Keratinocyte (primary cell): Measurements from ENCODE around the gene ELMOD2. TPM values are rescaled to one million over a fixed set of nuclear protein-coding genes. Genes with fewer than 3 reads are reported as not detected.

ENCODE experiments used
- DNase-seq: peaks from one replicate; pipeline ENCODE4 v3.0.0-alpha.2; 2011; ENCODE audit warnings: low read depth, missing footprints, low spot score
- FAIRE-seq: peaks from 2 replicates; lab custom pipeline; 2011; peaks lifted over from hg19 to GRCh38; lab: Jason Lieb, UNC
- H2AFZ ChIP-seq: 2 replicates; pipeline ENCODE4 v1.6.0; 2012; ENCODE audit warnings: low read length, control low read depth, inconsistent platforms; ENCODE audit not compliant: control insufficient read depth
- H3K27ac ChIP-seq: 2 replicates; pipeline ENCODE4 v1.5.1; 2011; ENCODE audit warnings: low read length; ENCODE audit not compliant: control insufficient read depth, insufficient read depth
- H3K27me3 ChIP-seq: 3 replicates; pipeline ENCODE4 v1.6.0; 2011; ENCODE audit warnings: low read length; ENCODE audit not compliant: control insufficient read depth, insufficient read depth; ENCODE audit errors: extremely low read depth
- H3K36me3 ChIP-seq, 2 experiments: 2 replicates in 1 of 2; 3 replicates in 1 of 2; pipeline ENCODE4 v1.5.1; 2011; ENCODE audit warnings: low read length in 2 of 2, mild to moderate bottlenecking in 1 of 2; ENCODE audit not compliant: control insufficient read depth in 2 of 2, insufficient read depth in 2 of 2; ENCODE audit errors: extremely low read depth in 1 of 2
- H3K4me1 ChIP-seq: 3 replicates; pipeline ENCODE4 v1.5.1; 2011; ENCODE audit warnings: low read length; ENCODE audit not compliant: control insufficient read depth, insufficient read depth; ENCODE audit errors: extremely low read depth
- H3K4me2 ChIP-seq: 3 replicates; pipeline ENCODE4 v1.6.0; 2011; ENCODE audit warnings: low read depth, low read length; ENCODE audit not compliant: control insufficient read depth, insufficient read depth; ENCODE audit errors: extremely low read depth
- H3K4me3 ChIP-seq, 3 experiments: fragments of 200-600 bp in 1 of 3; sonication (generic) in 1 of 3; 2 replicates in 2 of 3; 3 replicates in 1 of 3; pipeline ENCODE4 v1.5.1; 2011 to 2016; ENCODE audit warnings: low read length in 3 of 3, mild to moderate bottlenecking in 3 of 3, control low read depth in 2 of 3, inconsistent platforms in 1 of 3, low read depth in 1 of 3, mixed read lengths in 1 of 3, mixed run types in 1 of 3, moderate library complexity in 1 of 3; ENCODE audit not compliant: control insufficient read depth in 2 of 3, insufficient read depth in 2 of 3; ENCODE audit errors: extremely low read depth in 1 of 3
- H3K79me2 ChIP-seq: 2 replicates; pipeline ENCODE4 v1.6.0; 2012; ENCODE audit warnings: low read length; ENCODE audit not compliant: control insufficient read depth, insufficient read depth
- H3K9ac ChIP-seq: 3 replicates; pipeline ENCODE4 v1.6.0; 2011; ENCODE audit warnings: low read length; ENCODE audit not compliant: control insufficient read depth, insufficient read depth; ENCODE audit errors: extremely low read depth
- H3K9me1 ChIP-seq: 3 replicates; pipeline ENCODE4 v1.6.0; 2011; ENCODE audit warnings: low read length; ENCODE audit not compliant: control insufficient read depth, insufficient read depth; ENCODE audit errors: extremely low read depth
- H3K9me3 ChIP-seq: 2 replicates; pipeline ENCODE4 v1.5.1; 2012; ENCODE audit warnings: low read depth, low read length; ENCODE audit not compliant: control insufficient read depth
- H4K20me1 ChIP-seq: 3 replicates; pipeline ENCODE4 v1.6.0; 2011; ENCODE audit warnings: low read length; ENCODE audit not compliant: control insufficient read depth, insufficient read depth; ENCODE audit errors: extremely low read depth
- CTCF ChIP-seq, 3 experiments: IDR thresholded peaks in 1 of 3; conservative IDR thresholded peaks in 1 of 3; optimal IDR thresholded peaks in 1 of 3; 2 replicates in 2 of 3; 3 replicates in 1 of 3; pipeline versions ENCODE3 to v1.5.1; 2011; ENCODE audit warnings: low read length in 3 of 3, mild to moderate bottlenecking in 3 of 3, moderate library complexity in 2 of 3, control low read depth in 1 of 3, inconsistent platforms in 1 of 3; ENCODE audit not compliant: insufficient read depth in 2 of 3; ENCODE audit errors: extremely low read depth in 1 of 3
- EZH2 ChIP-seq: IDR thresholded peaks from one replicate; pipeline ENCODE4 v1.6.1; 2012; ENCODE audit warnings: inconsistent platforms, mild to moderate bottlenecking, low read length, moderate library complexity
- dilution Hi-C: fragments of 300-500 bp; cut with MboI; formaldehyde crosslinking; loops from one replicate; pipeline ENCODE4 v1.7.0; 2020; ENCODE audit warnings: low sequenced_read_pairs; ENCODE audit not compliant: extremely low pct_ligation_motif_present
- polyA plus RNA-seq, 5 experiments: library from polyadenylated mRNA; depleted of rRNA in 3 of 5; stranded (reverse) in 3 of 5; stranded (forward) in 1 of 5; unstranded in 1 of 5; fragments of >200 nt; gene quantifications; 1 replicate in 1 of 5; 2 replicates in 3 of 5; 3 replicates in 1 of 5; pipeline versions ENCODE4 v1.2.1 to v1.2.3, GENCODE V29; 2011 to 2012; ENCODE audit warnings: missing spikeins in 2 of 5, low read depth in 1 of 5, low replicate concordance in 1 of 5
- small RNA-seq, 3 experiments: library from RNA; depleted of rRNA; stranded (forward); fragments of <200 nt; gene quantifications; one replicate each; pipeline ENCODE3, GENCODE V24; 2012; ENCODE audit warnings: low read depth in 3 of 3, low replicate concordance in 1 of 3; ENCODE audit not compliant: insufficient read length in 3 of 3

The ELMOD2 gene
- polyA plus RNA-seq, 1 donor (not counting 4 experiments of a cell fraction or from before 2014, with no cell fraction given): 21.9 TPM

GRCh38 chr4:140602714-140603113 lies 78.7 kb downstream of the ELMOD2 start:
- Histone ChIP-seq H3K9ac (no peak overlapping the region), H2AFZ (no peak overlapping the region), H3K27me3 (no peaks in the 10 kb centered on the region), H3K36me3 (no peaks in the 10 kb centered on the region), H3K27ac (no peak overlapping the region), H3K4me3 (no peak overlapping the region), H3K79me2 (no peaks in the 10 kb centered on the region), H3K9me3 (no peaks in the 10 kb centered on the region), H3K9me1 (no peaks in the 10 kb centered on the region), H4K20me1 (no peaks in the 10 kb centered on the region), H3K4me1 (no peaks in the 10 kb centered on the region), H3K4me2 (no peak overlapping the region)
- dilution Hi-C loops: no loop called here
- no peak for TF ChIP-seq EZH2
- DNase-seq (no peak), FAIRE-seq (no peak)

- H4K20me1 ChIP-seq: no peaks in the 10 kb centered on the region
- dilution Hi-C loops: no loop called here
- no peaks in the 10 kb centered on the region for H3K9me3 ChIP-seq
- H3K4me1 ChIP-seq: no peaks in the 10 kb centered on the region
- H2AFZ ChIP-seq: no peak overlapping the region
- no peak overlapping the region for H3K9ac ChIP-seq
- H3K4me3 ChIP-seq: no peak overlapping the region
- H3K27ac ChIP-seq: no peak overlapping the region
- no peaks in the 10 kb centered on the region for H3K79me2 ChIP-seq
- no peak overlapping the region for H3K4me2 ChIP-seq
- FAIRE-seq (no peak), DNase-seq (no peak)
- no peaks in the 10 kb centered on the region for H3K27me3 ChIP-seq
- H3K36me3 ChIP-seq: no peaks in the 10 kb centered on the region
- H3K9me1 ChIP-seq: no peaks in the 10 kb centered on the region
- no peak for TF ChIP-seq EZH2
- TF ChIP-seq CTCF (optimal IDR thresholded peaks at IDR 0.05 in 1 of 3, IDR thresholded peaks at IDR 0.05 in 1 of 3, conservative IDR thresholded peaks at IDR 0.05 in 1 of 3; ENCODE audit: extremely low read depth in 1 of 3, insufficient read depth in 2 of 3, low read length in 3 of 3): no peak
These were observed 79.3 kb downstream of the ELMOD2 start for GRCh38 chr4:140603286-140603685.

Small RNA genes lying within 50 kb of the gene (small RNA-seq; reads per million reads assigned to genes)
- gene AC108019.1 (0 reads per million in 3 experiments), gene RN7SL152P (0 reads per million in 3 experiments)

Other genes with a start within 250 kb of the ELMOD2 start
- 47.2 to 92.1 TPM (median 49.9 TPM) in 3 replicates for gene SCOC, start 150.5 kb upstream of the ELMOD2 start, polyA plus RNA-seq
- gene CLGN, start 96.5 kb upstream of the ELMOD2 start, polyA plus RNA-seq: not detected in 3 replicates
- gene MGAT4D, start 25.9 kb upstream of the ELMOD2 start, polyA plus RNA-seq: not detected in 3 replicates
- gene UCP1, start 44.8 kb downstream of the ELMOD2 start, polyA plus RNA-seq: not detected in 3 replicates
- gene TBC1D9, start 232.2 kb downstream of the ELMOD2 start, polyA plus RNA-seq: 9.0 to 14.7 TPM (median 11.6 TPM) in 3 replicates